NCI-H510A (cell line): ENCODE data around the gene MAP2K6.

Experiments used
- DNase-seq: peaks from one replicate; lab custom pipeline; 2025; lab: John Stamatoyannopoulos, UW

MAP2K6 gene

GRCh38 chr17:69427486-69428197 is 13.1 kb downstream of the MAP2K6 start:
- DNase-seq, result no peak

- no peak for DNase-seq
Observed at GRCh38 chr17:69428252-69428980, 13.9 kb downstream of the MAP2K6 start.

GRCh38 chr17:69430488-69430887 is 16.0 kb downstream of the MAP2K6 start:
- peak; percentile 58 for DNase-seq

GRCh38 chr17:69431835-69432234 is 17.3 kb downstream of the MAP2K6 start:
- DNase-seq, result no peak

GRCh38 chr17:69433093-69433492 is 18.6 kb downstream of the MAP2K6 start:
- no peak for DNase-seq

GRCh38 chr17:69434164-69434579 is 19.7 kb downstream of the MAP2K6 start:
- DNase-seq, result peak; percentile 12

GRCh38 chr17:69435971-69436696 is 21.6 kb downstream of the MAP2K6 start:
- no peak for DNase-seq

- no peak for DNase-seq
Observed at GRCh38 chr17:69437475-69437874, 23.0 kb downstream of the MAP2K6 start.

GRCh38 chr17:69438776-69439175 is 24.3 kb downstream of the MAP2K6 start:
- DNase-seq, result no peak

GRCh38 chr17:69441179-69441578 is 26.7 kb downstream of the MAP2K6 start:
- no peak for DNase-seq

- no peak for DNase-seq
Observed at GRCh38 chr17:69443138-69443537, 28.6 kb downstream of the MAP2K6 start.

- DNase-seq, result no peak
Observed at GRCh38 chr17:69444023-69444422, 29.5 kb downstream of the MAP2K6 start.

- no peak for DNase-seq
Observed at GRCh38 chr17:69445132-69445531, 30.6 kb downstream of the MAP2K6 start.

GRCh38 chr17:69447726-69448125 is 33.2 kb downstream of the MAP2K6 start:
- no peak for DNase-seq

- DNase-seq, result no peak
Observed at GRCh38 chr17:69448431-69449102, 34.1 kb downstream of the MAP2K6 start.

- no peak for DNase-seq
Observed at GRCh38 chr17:69450131-69450530, 35.6 kb downstream of the MAP2K6 start.

- no peak for DNase-seq
Observed at GRCh38 chr17:69450918-69451317, 36.4 kb downstream of the MAP2K6 start.

- no peak for DNase-seq
Observed at GRCh38 chr17:69451416-69452394, 37.2 kb downstream of the MAP2K6 start.

GRCh38 chr17:69452664-69453260 is 38.3 kb downstream of the MAP2K6 start:
- DNase-seq, result no peak

GRCh38 chr17:69454051-69454450 is 39.6 kb downstream of the MAP2K6 start:
- DNase-seq, result no peak

- DNase-seq, result no peak
Observed at GRCh38 chr17:69455040-69455439, 40.5 kb downstream of the MAP2K6 start.
